Neural progenitor cell (in vitro differentiated cells): Measurements from ENCODE around the gene ARMC10.
"Not testable (repeated sequence)": the region's sequence is repeated elsewhere in the genome, so short reads cannot be mapped to it uniquely, and the experiment has no call there.

ENCODE experiments used
- CTCF ChIP-seq: fragments of 200-600 bp; sonication (generic); IDR thresholded peaks from 2 replicates; pipeline ENCODE4 v1.5.1; 2017; ENCODE audit warnings: antibody characterized with exemption, mild to moderate bottlenecking
- EZH2 ChIP-seq: fragments of 200-600 bp; sonication (generic); IDR thresholded peaks from 2 replicates; pipeline ENCODE4 v1.6.1; 2017; ENCODE audit warnings: antibody characterized with exemption, mild to moderate bottlenecking, moderate library complexity
- EZH2phosphoT487 ChIP-seq: fragments of 200-600 bp; sonication (generic); IDR thresholded peaks from 2 replicates; pipeline ENCODE4 v1.6.1; 2017; ENCODE audit warnings: antibody characterized with exemption

- TF ChIP-seq CTCF, EZH2, EZH2phosphoT487: not testable (repeated sequence)
Observed at GRCh38 chr7:103078226-103078625, 3.3 kb downstream of the ARMC10 start.
